GM19240 (cell line): ENCODE data around the gene RTN4RL1.
"Not testable (repeated sequence)": the region's sequence is repeated elsewhere in the genome, so short reads cannot be mapped to it uniquely, and the experiment has no call there.

Experiments used
- DNase-seq: peaks from one replicate; pipeline ENCODE4 v3.0.0; 2011; ENCODE audit warnings: low spot score; ENCODE audit not compliant: insufficient read length

The RTN4RL1 gene

GRCh38 chr17:2025622-2026309 is 632 bp upstream of the RTN4RL1 start:
- DNase-seq = no peak

GRCh38 chr17:2024572-2025219 is 438 bp downstream of the RTN4RL1 start:
- no peak for DNase-seq

- DNase-seq = no peak
Observed at GRCh38 chr17:2023692-2024571, 1.2 kb downstream of the RTN4RL1 start.

GRCh38 chr17:2023256-2023655 is 1.9 kb downstream of the RTN4RL1 start:
- DNase-seq = no peak

GRCh38 chr17:2022647-2023240 is 2.4 kb downstream of the RTN4RL1 start:
- DNase-seq = no peak

DNA sequence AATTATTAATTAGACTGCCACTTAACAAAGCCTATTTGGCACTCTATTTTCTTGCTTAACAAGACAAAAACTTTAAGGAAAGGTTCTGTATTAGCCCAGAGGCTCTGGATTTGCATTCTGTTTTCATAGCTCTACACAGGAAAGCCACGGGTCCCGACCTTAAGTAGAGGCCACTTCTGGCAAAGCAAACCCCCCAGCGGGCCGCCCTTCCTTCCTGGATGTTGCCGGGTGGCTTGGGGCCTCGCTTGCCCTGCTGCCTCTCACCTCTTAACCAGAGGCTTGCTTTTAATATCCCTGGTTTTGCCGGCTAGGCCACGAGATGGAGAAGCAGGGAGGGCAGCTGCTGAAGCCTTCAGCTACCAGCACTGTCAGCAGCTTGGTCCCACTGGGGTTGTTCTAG is 4.4 kb downstream of the RTN4RL1 start:
- DNase-seq = no peak

- no peak for DNase-seq
Observed at GRCh38 chr17:2019723-2020122, 5.4 kb downstream of the RTN4RL1 start.

DNA sequence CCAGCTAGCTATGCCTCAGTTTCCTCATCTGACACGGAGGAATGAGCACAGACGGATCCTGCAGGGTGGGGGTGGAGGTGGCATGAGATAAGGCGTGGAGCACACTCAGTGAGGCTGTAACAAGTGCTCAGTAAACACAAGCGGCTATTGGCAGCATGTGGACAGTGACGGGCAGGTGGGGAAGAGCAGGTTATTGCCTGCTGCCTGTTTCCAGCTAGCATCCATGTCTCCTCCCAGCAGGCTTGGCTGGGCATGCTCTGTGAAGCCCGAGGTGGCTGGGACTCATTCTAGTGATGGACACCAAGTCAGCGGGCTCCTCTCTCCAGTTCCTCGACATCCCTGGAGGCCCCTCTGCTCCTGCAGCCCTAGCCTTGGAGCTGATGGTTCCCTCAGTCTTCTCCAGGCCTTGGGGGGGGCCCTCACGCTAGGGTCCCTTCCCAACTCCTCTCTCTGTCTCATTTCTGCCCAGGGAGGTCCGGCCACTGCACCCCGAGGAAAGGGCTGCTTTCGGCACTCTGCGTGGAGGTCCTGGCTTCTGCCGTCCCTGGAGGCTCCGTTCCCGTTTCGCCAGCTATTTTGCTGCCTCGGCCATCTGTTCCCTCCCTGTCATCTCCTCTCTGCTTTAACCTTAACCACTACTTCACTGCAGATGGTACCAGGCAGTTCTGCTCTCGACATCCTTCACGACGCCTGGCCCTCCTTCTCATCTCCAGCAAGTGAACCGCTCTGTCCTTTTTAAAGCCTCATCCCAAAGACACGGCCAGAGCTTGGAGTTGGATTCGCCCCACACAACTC is 6.2 kb downstream of the RTN4RL1 start:
- no peak for DNase-seq

DNA sequence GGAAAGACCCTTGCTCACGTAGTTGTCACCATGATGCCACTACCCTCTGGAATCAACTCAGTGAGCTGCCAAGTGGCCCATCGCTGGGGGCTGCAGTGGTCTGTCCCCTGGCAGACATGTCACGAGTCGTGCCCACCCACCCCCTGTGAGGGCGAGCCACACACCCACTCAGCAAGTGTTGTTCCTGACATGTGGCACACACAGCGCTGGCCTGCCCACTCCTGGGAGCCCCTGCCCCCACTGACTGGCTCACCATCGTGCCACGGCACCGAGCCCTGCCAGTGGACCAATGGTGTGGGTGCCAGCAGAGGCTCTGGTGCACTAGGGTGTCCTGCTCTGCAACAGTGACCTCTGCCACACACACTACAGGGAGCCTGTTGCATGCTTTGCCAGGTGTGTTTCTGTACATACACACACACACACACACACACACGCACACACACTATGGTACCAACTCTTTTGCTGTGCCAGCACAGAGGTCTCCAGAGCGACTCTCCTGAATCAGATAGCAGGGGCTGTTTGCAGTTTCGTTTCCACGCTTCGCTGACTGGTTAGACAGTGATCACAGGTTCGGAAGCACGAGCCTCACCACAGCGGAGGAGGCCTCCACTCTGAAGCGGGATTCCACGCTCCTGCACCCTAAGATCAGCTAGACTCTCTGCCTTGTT is 7.7 kb downstream of the RTN4RL1 start:
- DNase-seq = peak; percentile 58

- DNase-seq = no peak
Observed at GRCh38 chr17:2016494-2016893, 8.6 kb downstream of the RTN4RL1 start.

DNA sequence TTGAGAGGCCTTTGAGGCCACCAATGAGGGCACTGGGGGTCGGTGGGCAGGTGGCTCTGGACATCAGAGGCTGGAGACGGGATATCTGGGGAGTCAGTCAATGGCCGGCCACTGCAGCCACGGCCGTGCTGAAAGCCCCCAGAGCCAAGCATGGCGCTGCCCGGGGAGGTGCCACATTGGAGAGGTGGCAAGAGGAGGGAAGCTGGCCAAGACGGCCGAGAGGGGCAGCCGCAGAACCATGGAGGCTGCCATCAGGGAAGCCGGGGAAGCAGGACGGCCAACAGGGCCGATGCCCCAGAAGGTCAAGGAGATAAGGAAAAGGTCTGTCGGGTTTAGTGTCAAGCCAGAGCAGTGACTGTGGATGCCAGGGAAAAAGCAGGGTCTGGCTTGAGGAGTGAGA is 9.8 kb downstream of the RTN4RL1 start:
- DNase-seq = no peak

- DNase-seq = no peak
Observed at GRCh38 chr17:2013994-2014317, 11.2 kb downstream of the RTN4RL1 start.

GRCh38 chr17:2013220-2013993 is 11.7 kb downstream of the RTN4RL1 start:
- not testable (repeated sequence) for DNase-seq

DNA sequence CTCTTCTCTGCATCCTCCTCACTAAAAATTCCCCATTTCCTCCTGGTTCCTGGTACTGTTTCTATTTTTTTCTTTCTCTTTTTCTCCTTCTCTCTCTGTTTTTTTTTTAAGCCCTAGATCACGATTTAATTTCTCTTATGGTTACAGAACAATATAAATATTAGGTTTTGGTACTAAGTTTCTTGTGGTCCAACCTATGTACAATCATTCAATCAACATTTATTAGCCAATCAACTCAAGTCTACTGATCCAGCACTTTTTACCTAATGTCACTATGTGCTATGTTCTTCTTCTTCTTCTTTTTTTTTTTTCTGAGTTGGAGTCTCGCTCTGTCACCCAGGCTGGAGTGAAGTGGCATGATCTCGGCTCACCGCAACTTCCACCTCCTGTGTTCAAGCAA is 12.6 kb downstream of the RTN4RL1 start:
- DNase-seq = no peak

DNA sequence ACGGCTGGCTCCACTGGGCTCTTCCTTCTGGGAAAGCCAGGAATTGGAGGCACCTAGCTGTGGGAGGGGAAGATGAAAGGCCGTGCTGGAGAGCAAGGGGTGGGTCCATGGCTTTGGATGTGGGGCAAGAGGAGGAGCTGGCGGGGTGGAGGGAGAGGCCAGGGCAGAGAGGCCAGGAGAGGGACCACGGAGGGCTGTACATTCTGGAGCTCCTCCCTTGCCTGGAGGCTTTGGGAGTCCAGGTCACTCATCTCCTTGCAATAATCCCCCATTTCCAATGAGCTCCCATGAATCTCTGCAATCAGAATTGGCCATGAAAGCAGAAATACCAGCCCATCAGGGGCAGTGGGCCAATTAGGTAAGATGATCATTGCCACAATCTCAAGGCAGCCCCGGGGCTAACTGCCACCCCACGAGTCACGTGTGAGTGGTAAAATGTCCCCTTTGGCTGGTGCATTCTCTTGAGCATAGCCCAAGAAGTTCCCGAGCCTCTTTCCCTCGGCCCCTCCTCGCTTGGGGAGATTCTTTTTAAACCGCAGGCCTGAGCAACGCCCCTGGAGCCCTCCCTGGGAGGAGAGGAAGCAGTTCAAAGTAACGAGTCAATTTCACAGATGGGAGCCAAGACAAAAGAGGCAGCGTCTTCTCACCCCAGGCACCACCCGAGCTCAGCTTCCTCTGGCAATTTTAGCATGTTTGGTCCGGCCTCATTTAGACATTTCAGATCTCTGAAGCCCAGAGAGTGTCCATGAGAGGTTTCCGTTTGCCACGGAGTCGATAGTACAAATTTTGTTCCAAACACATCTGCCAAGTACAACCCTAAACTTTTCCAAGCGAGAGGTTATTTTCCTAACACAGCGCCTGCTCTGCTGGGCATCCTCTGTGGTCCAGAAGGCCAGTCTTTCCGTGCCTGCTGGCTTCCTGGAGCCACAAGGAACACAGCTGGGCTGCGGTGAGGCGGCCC is 13.4 kb downstream of the RTN4RL1 start:
- no peak for DNase-seq

DNA sequence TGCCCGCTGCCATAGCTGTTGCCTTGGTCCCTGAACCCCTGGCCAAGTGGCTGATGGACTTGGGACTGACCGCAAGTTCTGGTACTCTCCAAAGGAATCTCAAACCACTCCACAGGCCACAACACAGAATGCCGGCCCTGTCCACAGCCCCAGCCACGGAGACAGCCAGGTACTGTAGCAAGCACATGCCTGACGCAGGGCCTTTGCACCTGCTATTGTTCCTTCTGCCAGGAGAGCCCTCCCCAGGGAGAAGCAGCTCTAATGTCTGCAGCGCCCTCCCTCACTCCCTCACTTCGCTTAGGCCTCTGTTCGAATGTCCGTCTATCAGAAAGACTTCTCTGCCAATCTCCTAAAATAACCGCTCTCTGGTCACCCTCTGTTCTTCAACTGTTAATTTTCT is 15.4 kb downstream of the RTN4RL1 start:
- no peak for DNase-seq

DNA sequence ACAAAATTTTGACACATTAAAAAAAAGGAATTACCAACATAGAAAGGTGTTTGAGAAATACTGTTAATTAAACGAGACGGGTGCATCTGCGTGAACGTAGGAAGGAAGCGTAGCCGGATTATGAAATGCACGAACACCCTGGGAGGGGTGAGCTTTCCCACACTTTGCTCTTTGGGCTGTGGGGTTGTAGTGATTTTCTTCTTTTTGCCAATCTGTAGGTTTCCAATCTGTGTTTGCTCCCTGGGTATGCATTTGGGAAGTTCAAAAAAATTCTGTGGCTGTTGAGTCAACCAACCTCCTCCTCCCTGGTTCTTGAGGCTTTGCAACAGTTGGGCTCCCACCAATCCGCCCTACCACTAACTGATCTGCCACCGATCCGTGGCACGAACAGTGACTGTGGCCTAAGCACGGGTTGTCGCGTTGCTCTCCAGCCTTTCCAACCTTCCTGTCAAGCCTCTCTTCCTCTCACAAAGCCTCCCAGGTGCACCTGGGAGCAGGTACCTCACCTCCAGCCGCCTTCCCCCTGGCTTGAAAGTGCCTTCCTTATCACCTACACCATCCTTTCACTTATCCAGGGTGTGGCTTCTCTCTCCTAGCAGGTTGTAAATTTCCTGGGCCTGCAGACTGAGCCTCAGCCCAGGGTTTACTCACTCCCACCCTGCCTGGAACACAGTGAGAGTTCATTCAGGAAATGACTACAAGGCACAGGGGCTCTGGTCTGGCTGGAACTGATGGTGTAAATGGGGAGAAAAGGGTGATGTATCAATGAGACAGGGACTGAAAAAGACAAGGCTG is 16.6 kb downstream of the RTN4RL1 start:
- no peak for DNase-seq

DNA sequence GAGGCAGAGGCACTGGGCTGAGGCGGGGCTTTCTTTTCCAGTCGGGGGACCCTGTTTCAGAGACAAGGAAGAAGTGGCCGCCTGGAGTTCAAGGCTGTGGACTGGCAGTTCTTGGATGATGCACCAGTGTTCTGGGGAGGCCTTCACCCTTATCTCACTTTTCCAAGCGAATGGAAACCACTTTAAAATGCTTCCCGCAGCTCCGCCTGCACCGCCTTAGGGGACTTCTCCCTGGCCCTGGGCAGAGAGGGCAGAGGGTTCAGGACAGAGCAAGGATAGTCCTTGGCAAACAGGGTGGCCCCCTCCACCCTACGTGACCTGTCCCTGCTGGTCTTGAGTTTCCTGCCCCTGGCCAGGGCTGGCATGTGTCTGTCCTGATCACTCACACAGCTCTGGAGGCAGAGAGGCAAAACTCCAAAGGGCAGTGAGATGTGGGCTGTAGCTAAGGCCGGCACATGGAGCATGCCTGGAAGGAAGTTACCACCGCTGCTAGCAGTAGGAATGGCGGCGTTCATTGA is 20.6 kb downstream of the RTN4RL1 start:
- no peak for DNase-seq
